Thymus (tissue), 11 donors: ENCODE data around the gene ADAMTS2. TPM values are rescaled to one million over a fixed set of nuclear protein-coding genes. Genes with fewer than 3 reads are reported as not detected.

Experiments
- DNase-seq, 9 donors: peaks; one replicate each; pipeline ENCODE4 v3.0.0-alpha.2; 2013; ENCODE audit warnings: low spot score in 9 of 9, low read depth in 6 of 9, missing footprints in 1 of 9
- H3K27ac ChIP-seq, 2 donors: one replicate each; pipeline ENCODE4 v1.5.1; 2013; ENCODE audit warnings: control low read depth in 1 of 2, low read depth in 1 of 2, low read length in 1 of 2, mild to moderate bottlenecking in 1 of 2, moderate library complexity in 1 of 2
- H3K27me3 ChIP-seq, 2 donors: one replicate each; pipeline ENCODE4 v1.5.1; 2013; ENCODE audit warnings: low read length in 1 of 2; ENCODE audit not compliant: control insufficient read depth in 2 of 2, insufficient read depth in 1 of 2
- H3K36me3 ChIP-seq, 2 donors: one replicate each; pipeline ENCODE4 v1.5.1; 2013; ENCODE audit warnings: low read length in 1 of 2, mild to moderate bottlenecking in 1 of 2, moderate library complexity in 1 of 2; ENCODE audit not compliant: control insufficient read depth in 2 of 2, insufficient read depth in 2 of 2
- H3K4me1 ChIP-seq, 2 donors: one replicate each; pipeline ENCODE4 v1.5.1; 2013; ENCODE audit warnings: low read length in 2 of 2; ENCODE audit not compliant: control insufficient read depth in 2 of 2, insufficient read depth in 2 of 2
- H3K4me3 ChIP-seq, 2 donors: one replicate each; pipeline ENCODE4 v1.5.1; 2013; ENCODE audit warnings: low read length in 2 of 2, control low read depth in 1 of 2, mild to moderate bottlenecking in 1 of 2
- H3K9me3 ChIP-seq, 2 donors: one replicate each; pipeline ENCODE4 v1.5.1; 2013; ENCODE audit warnings: low read length in 1 of 2, mild to moderate bottlenecking in 1 of 2; ENCODE audit not compliant: control insufficient read depth in 2 of 2, insufficient read depth in 1 of 2
- WGBS: extraction: QIAGEN DNeasy Blood & Tissue Kit; methylation state at CpG from one replicate; pipeline ENCODE4 v1.1.7; 2013; 5-methylcytosine and 5-hydroxymethylcytosine counted together
- polyA plus RNA-seq: library from polyadenylated mRNA; stranded (reverse); fragments of 200-250 nt; gene quantifications from one replicate; pipeline ENCODE4 v1.2.3, GENCODE V29; 2013
- total RNA-seq: library from RNA; stranded (reverse); fragments of 120-200 nt; gene quantifications from one replicate; pipeline ENCODE4 v1.2.4, GENCODE V29; 2013
- donor health status: healthy.

The ADAMTS2 gene
- total and polyA plus RNA-seq, 2 donors, result 1.3 to 1.4 TPM

DNA sequence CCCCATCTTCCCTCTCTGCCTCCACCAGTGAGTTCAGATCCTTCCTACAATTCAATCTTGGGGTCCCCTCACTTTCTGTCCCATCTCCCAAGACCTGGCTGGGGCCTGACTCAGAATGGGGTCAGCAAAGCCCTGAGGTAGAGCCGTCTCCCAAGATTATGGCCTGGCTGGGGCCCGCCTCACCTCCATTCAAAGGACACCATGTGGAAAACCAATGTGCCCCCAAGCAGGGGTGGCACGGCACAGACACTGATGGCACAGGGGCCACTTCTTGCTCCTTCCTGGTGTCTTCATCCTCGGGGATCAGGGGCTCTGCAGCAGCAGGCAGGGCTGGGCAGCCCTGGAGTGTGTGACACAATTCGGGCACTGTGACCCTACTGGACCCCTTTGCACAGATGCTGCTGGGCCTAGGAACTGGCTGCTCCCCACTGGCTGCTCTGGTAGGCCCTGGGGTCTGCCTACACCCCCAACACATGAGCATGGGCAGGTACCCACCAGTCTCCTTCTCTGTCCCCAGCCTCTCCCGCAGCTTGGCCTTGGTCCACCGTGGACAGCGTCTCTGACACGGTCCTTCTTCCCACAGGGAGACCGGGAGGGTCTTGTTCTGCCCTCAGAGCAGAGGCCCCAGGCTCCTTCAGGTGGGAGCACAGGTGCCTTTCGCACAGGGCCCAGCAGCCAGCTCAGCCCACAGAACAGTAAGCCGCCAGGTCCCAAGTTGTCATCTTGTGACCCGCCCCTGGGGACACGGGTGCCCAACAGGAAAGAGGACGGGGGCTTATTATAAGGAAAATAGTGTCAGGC, 89.5 kb downstream of the ADAMTS2 start:
- no peak overlapping the region for H3K27ac ChIP-seq
- H3K36me3 ChIP-seq, result no peaks in the 10 kb centered on the region
- no peaks in the 10 kb centered on the region for H3K4me1 ChIP-seq
- WGBS, result 93% methylated on average over 15 of the region's 15 CpGs
- DNase-seq, result no peak
- H3K27me3 ChIP-seq, result no peaks in the 10 kb centered on the region
- H3K9me3 ChIP-seq, result no peaks in the 10 kb centered on the region
- no peak overlapping the region for H3K4me3 ChIP-seq

DNA sequence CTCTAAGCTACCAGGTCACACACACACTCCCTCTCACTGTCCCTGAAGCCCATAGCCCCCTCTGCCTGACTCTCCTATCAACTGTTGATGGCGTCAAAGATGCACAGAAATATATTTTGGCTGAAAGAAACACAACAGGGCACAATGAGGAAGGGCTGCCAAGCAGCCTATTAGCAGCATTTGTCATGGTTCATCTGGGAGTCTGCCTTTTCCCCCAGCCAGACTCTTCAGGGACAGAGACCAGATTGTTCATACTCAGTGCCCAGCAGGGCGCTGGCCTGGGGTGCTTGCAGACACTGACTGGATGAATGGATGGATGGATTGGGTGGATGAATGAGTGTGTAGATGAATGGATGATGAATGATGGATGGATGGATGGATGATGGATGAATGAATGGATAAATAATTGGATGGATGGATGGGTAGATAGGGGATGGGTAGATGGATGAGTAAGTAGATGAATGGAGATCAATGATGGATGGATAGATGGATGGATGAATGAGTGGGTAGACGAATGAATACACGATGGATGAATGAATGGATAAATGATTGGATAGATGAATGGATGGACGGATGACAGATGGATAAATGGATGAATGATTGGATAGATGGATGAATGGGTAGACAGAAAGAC, 90.5 kb downstream of the ADAMTS2 start:
- H3K27me3 ChIP-seq, result no peaks in the 10 kb centered on the region
- no peak for DNase-seq
- H3K27ac ChIP-seq, result no peak overlapping the region
- H3K36me3 ChIP-seq, result no peaks in the 10 kb centered on the region
- H3K4me1 ChIP-seq, result no peaks in the 10 kb centered on the region
- H3K4me3 ChIP-seq, result no peak overlapping the region
- 88% methylated on average over 5 of the region's 5 CpGs for WGBS
- no peaks in the 10 kb centered on the region for H3K9me3 ChIP-seq

DNA sequence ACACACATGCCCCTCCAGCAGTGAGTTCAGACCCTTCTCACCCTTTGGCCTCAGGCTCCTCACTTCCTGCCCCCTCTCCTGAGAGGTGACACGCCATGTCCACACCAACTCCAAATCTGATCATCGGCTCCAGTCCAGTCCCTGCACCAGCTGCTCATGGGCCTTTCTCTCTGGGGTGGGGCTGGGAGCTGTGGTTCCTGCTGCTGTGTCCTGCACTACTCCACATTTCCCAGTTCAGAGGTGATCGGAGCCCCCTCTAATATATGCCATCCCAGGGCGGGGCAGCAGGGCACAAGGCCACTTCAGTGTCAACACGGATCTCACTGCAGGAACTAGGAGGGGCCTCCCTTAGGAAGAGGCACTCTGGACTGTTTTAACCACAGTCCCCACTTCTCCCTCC, 91.5 kb downstream of the ADAMTS2 start:
- 83% methylated on average over 5 of the region's 5 CpGs for WGBS
- no peak for DNase-seq
- no peak overlapping the region for H3K27ac ChIP-seq
- H3K36me3 ChIP-seq, result no peaks in the 10 kb centered on the region
- H3K9me3 ChIP-seq, result no peaks in the 10 kb centered on the region
- no peak overlapping the region for H3K4me3 ChIP-seq
- H3K27me3 ChIP-seq, result no peaks in the 10 kb centered on the region
- no peaks in the 10 kb centered on the region for H3K4me1 ChIP-seq

DNA sequence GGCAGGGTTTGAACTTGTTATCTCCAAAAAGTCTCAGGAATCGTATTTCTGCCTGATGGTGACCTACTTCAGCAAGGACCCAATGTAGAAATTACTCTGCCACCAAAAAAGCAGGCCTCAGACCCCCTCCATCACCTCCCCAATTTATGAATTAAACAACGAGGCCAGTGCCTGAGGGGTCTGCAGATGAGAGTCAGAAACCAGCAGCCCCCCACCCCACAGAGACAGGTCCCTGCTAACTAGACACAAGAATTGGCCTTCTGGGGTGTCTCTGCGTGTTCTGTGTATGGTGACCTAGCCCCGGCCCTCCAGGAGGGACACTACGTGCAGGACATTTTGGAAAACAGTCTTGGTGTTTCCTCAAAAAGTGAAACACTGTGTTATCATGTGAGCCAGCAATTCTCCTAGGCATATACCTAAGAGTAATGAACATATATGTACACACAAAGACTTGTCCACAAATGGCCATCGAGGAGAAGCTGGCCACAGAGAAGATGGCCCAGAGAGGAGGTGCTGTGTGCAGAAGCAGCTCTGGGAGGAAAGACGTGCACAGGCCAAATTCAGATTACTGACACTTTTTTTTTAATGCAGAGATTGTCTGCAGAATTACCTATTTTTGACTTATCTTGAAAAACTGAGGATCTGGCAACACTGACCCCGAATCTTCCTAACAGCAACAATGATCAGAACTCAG, 93.8 kb downstream of the ADAMTS2 start:
- no peaks in the 10 kb centered on the region for H3K27me3 ChIP-seq
- 90% methylated on average over 8 of the region's 8 CpGs for WGBS
- no peaks in the 10 kb centered on the region for H3K36me3 ChIP-seq
- H3K4me3 ChIP-seq, result no peak overlapping the region
- no peak overlapping the region for H3K27ac ChIP-seq
- H3K9me3 ChIP-seq, result no peaks in the 10 kb centered on the region
- no peak for DNase-seq
- H3K4me1 ChIP-seq, result no peaks in the 10 kb centered on the region

DNA sequence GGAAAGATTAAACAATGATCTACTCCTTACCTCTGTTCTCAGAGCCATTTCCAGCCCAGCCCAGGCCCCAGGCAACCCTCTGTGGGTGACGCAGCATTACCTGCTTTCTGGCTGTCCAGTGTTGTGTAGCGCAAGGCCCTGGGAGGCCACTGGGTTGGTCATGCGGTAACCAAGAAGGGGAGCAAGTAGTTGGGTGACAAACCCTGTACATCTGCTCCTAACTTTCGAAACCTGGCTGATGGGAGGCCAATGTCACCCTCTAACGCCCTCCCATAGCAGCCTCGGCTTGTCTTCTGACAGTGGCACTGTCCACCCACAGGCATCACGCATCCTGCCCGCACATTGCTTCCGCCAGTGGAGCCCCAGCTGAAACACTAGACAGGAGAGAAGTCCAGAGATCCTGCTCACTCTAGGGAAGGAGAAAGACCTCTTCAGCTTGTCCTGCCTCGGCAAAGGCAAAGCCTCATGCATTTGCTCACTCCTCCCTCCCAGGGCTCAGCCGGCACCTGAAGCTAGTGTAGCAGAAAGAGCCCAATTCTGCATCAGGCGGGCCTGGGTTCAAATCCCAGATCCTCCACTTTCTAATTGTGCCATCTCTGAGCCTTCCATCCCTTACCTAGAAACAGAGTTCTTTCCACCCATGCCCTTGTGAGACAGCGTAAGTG, 94.6 kb downstream of the ADAMTS2 start:
- no peak for DNase-seq
- no peaks in the 10 kb centered on the region for H3K36me3 ChIP-seq
- no peaks in the 10 kb centered on the region for H3K9me3 ChIP-seq
- no peaks in the 10 kb centered on the region for H3K27me3 ChIP-seq
- WGBS, result 93% methylated on average over 13 of the region's 13 CpGs
- H3K4me3 ChIP-seq, result no peak overlapping the region
- no peaks in the 10 kb centered on the region for H3K4me1 ChIP-seq
- no peak overlapping the region for H3K27ac ChIP-seq

DNA sequence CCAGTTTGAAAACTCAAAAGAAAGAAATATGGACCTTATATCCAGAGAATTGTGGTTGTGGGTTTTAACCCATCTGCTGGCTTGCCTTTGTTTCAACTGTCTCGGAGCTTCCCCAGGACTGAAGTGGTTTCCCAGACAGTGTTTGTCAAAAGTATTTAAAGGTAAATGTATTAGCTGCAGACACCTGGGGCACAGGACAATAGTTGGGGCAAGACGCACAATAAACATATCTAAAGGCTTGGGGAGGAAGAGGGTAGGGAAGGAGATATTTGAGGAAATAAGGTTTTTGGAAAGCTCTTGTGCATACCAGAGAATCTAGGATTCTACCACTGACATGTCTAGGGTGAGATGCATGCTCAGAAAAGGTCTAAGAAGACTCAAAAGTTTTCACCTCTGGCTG, 99.0 kb downstream of the ADAMTS2 start:
- no peaks in the 10 kb centered on the region for H3K27me3 ChIP-seq
- no peaks in the 10 kb centered on the region for H3K4me1 ChIP-seq
- no peaks in the 10 kb centered on the region for H3K36me3 ChIP-seq
- H3K4me3 ChIP-seq, result no peak overlapping the region
- no peaks in the 10 kb centered on the region for H3K9me3 ChIP-seq
- 89% methylated on average over 2 of the region's 2 CpGs for WGBS
- H3K27ac ChIP-seq, result no peak overlapping the region
- DNase-seq, result no peak

DNA sequence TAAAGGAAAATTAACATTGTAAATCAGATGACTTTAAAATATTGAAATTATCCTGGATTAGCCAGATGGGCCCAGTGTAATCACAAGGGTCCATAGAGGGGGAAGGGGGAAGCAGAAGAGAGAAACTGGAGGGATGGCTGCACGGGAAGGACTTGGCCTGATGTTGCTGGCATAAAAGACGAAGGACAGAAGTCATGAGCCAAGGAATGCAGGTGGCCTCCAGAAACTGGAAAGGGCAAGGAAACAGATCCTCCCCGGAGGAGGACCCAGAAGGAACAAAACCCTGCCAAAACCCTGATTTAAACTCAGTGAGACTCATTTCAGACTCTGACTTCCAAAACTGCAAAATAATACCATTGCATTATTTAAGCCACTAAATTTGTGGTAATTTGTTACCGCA, 100.2 kb downstream of the ADAMTS2 start:
- DNase-seq, result no peak
- no peak overlapping the region for H3K4me3 ChIP-seq
- H3K36me3 ChIP-seq, result no peaks in the 10 kb centered on the region
- H3K27me3 ChIP-seq, result no peaks in the 10 kb centered on the region
- H3K4me1 ChIP-seq, result no peaks in the 10 kb centered on the region
- 92% methylated on average over 4 of the region's 4 CpGs for WGBS
- H3K9me3 ChIP-seq, result no peaks in the 10 kb centered on the region
- no peak overlapping the region for H3K27ac ChIP-seq

DNA sequence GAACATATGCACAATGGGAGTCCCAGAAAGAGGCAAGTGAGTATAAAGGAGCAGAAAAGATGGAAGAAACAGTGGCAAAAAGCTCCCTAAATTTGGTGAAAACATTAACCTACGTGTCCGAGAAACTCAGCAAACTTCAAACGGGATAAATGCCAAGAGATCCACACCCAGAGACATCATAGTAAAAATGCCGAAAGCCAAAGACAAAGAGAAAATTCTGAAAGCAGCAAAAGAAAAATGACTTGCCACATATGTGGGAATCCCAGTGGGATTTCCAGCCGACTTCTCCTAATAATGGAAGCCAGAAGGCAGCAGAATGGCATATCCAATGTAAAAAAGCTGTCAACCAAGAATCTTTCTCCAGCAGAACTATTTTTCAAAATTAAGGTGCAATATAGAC, 101.2 kb downstream of the ADAMTS2 start:
- H3K4me3 ChIP-seq, result no peak overlapping the region
- H3K27me3 ChIP-seq, result no peaks in the 10 kb centered on the region
- 74% methylated on average over 5 of the region's 5 CpGs for WGBS
- H3K9me3 ChIP-seq, result peaks cover 0 to 3% of the 10 kb centered on the region in 2 donors
- H3K27ac ChIP-seq, result no peak overlapping the region
- H3K36me3 ChIP-seq, result no peaks in the 10 kb centered on the region
- no peaks in the 10 kb centered on the region for H3K4me1 ChIP-seq
- DNase-seq, result no peak

DNA sequence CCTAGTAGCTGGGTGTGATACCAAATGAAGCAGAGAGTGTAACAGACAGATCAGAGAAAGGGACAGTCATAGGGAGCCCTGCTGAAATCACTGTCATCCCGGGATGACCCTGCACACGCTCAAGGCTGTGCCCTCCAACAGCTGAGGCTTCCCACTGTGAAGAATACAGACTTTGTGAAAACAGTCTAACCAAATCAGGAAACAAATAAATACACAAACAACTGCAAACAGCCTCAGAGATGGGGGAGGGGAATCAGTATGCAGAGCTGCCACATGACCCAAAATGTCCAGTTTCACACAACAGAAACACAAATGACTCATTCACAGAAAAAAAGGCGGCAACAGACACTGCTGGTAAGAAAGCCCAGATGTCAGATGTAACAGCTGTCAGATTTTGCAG, 101.9 kb downstream of the ADAMTS2 start:
- Histone ChIP-seq H3K36me3 (no peaks in the 10 kb centered on the region), H3K9me3 (peaks cover 0 to 10% of the 10 kb centered on the region in 2 donors), H3K4me1 (no peaks in the 10 kb centered on the region), H3K27me3 (no peaks in the 10 kb centered on the region), H3K27ac (no peak overlapping the region), H3K4me3 (no peak overlapping the region)
- DNase-seq, result no peak
- WGBS, result 67% methylated on average over 3 of the region's 3 CpGs
